Stimulated activated CD8-positive, alpha-beta memory T cell treated with anti-CD3 and anti-CD28 coated beads, Interleukin-7, amount 100 ng/mL, for 1 hour (primary cell): ENCODE results near the gene EEF2K.

Experiments used
- DNase-seq, 2 donors: peaks; one replicate each; pipeline ENCODE4 v3.0.0-alpha.2; 2020; ENCODE audit warnings: low read depth in 2 of 2

Gene EEF2K

GRCh38 chr16:22252317-22252716 lies 46.2 kb downstream of the EEF2K start:
- no peak for DNase-seq

GRCh38 chr16:22253272-22253671 lies 47.2 kb downstream of the EEF2K start:
- DNase-seq, result no peak

- DNase-seq, result no peak
Measured at GRCh38 chr16:22255335-22255734, 49.3 kb downstream of the EEF2K start.

GRCh38 chr16:22257440-22257839 lies 51.4 kb downstream of the EEF2K start:
- no peak for DNase-seq

GRCh38 chr16:22260490-22260889 lies 54.4 kb downstream of the EEF2K start:
- DNase-seq, result no peak

GRCh38 chr16:22262460-22262859 lies 56.4 kb downstream of the EEF2K start:
- no peak for DNase-seq

- no peak for DNase-seq
Measured at GRCh38 chr16:22264786-22265185, 58.7 kb downstream of the EEF2K start.

GRCh38 chr16:22265351-22265750 lies 59.3 kb downstream of the EEF2K start:
- DNase-seq, result no peak

- DNase-seq, result no peak
Measured at GRCh38 chr16:22266546-22266945, 60.5 kb downstream of the EEF2K start.

- no peak for DNase-seq
Measured at GRCh38 chr16:22267764-22268163, 61.7 kb downstream of the EEF2K start.

GRCh38 chr16:22270525-22270924 lies 64.4 kb downstream of the EEF2K start:
- no peak for DNase-seq

GRCh38 chr16:22272870-22273650 lies 67.0 kb downstream of the EEF2K start:
- DNase-seq, result no peak

- DNase-seq, result no peak
Measured at GRCh38 chr16:22274916-22275315, 68.8 kb downstream of the EEF2K start.

GRCh38 chr16:22278441-22279230 lies 72.6 kb downstream of the EEF2K start:
- no peak for DNase-seq

- no peak for DNase-seq
Measured at GRCh38 chr16:22282254-22282892, 76.3 kb downstream of the EEF2K start.

- DNase-seq, result no peak
Measured at GRCh38 chr16:22284637-22285036, 78.6 kb downstream of the EEF2K start.

GRCh38 chr16:22285080-22285479 lies 79.0 kb downstream of the EEF2K start:
- no peak for DNase-seq

- DNase-seq, result no peak
Measured at GRCh38 chr16:22291020-22291419, 84.9 kb downstream of the EEF2K start.

GRCh38 chr16:22291860-22292318 lies 85.8 kb downstream of the EEF2K start:
- DNase-seq, result no peak

- DNase-seq, result no peak
Measured at GRCh38 chr16:22292320-22292719, 86.2 kb downstream of the EEF2K start.

GRCh38 chr16:22293137-22294106 lies 87.3 kb downstream of the EEF2K start:
- no peak for DNase-seq
